Mononuclear cell (primary cell): Measurements from ENCODE around the gene TGFBR2. TPM values are rescaled to one million over a fixed set of nuclear protein-coding genes. Genes with fewer than 3 reads are reported as not detected.
A peak's percentile ranks its signal among the peaks of the same experiment; 100 is the strongest.

ENCODE experiments used
- H3K27me3 ChIP-seq: 2 replicates; pipeline ENCODE4 v1.6.0; 2011; ENCODE audit warnings: low read length, control low read depth; ENCODE audit not compliant: insufficient read depth
- H3K4me1 ChIP-seq: 2 replicates; pipeline ENCODE4 v1.5.1; 2011; ENCODE audit warnings: mild to moderate bottlenecking, low read length, control low read depth; ENCODE audit not compliant: insufficient read depth
- H3K4me3 ChIP-seq: 2 replicates; pipeline ENCODE4 v1.5.1; 2011; ENCODE audit warnings: mild to moderate bottlenecking, low read length, moderate library complexity
- H3K9me3 ChIP-seq: 2 replicates; pipeline ENCODE4 v1.5.1; 2011; ENCODE audit warnings: low read depth, mild to moderate bottlenecking, control low read depth, low read length
- total RNA-seq: library from RNA; depleted of rRNA; stranded (reverse); fragments of >200 nt; gene quantifications from one replicate; pipeline ENCODE4 v1.2.3, GENCODE V29; 2012

Gene TGFBR2
- total RNA-seq, 1 donor, result 209 TPM

- Histone ChIP-seq H3K4me3 (no peak overlapping the region), H3K9me3 (no peaks in the 10 kb centered on the region), H3K4me1 (no peaks in the 10 kb centered on the region), H3K27me3 (no peaks in the 10 kb centered on the region)
These were observed 18.5 kb upstream of the TGFBR2 start for GRCh38 chr3:30587904-30588303.

DNA sequence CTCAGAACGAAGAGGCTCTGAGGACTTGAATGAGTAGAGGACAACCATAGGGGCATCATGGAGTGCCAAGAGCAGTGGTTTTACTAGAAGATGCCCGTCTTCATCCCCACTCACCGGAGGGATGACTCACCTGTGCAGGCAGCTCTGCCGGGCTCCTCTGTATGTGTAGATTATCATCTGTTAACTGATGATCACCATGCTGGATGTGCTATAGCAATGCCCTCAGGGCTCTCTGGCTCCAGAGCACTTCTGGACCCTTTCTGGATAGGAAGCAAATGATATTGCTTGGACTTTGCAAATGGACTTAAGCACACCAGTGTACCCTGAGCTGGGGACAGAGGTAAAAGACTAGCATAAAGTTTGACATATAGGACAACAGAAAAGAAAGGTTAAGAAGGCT is 10.2 kb upstream of the TGFBR2 start:
- H3K4me1 ChIP-seq, result peaks cover 22% of the 10 kb centered on the region
- no peak overlapping the region for H3K4me3 ChIP-seq
- no peaks in the 10 kb centered on the region for H3K9me3 ChIP-seq

GRCh38 chr3:30597131-30597768 is 9.2 kb upstream of the TGFBR2 start:
- no peak overlapping the region for H3K4me3 ChIP-seq
- H3K9me3 ChIP-seq, result no peaks in the 10 kb centered on the region
- H3K4me1 ChIP-seq, result peaks cover 25% of the 10 kb centered on the region
- H3K27me3 ChIP-seq, result no peaks in the 10 kb centered on the region

More for the DNA sequence above, 10.2 kb upstream of the TGFBR2 start:
- H3K27me3 ChIP-seq, result no peaks in the 10 kb centered on the region

- no peaks in the 10 kb centered on the region for H3K9me3 ChIP-seq
- H3K27me3 ChIP-seq, result no peaks in the 10 kb centered on the region
- no peak overlapping the region for H3K4me3 ChIP-seq
- H3K4me1 ChIP-seq, result peaks cover 28% of the 10 kb centered on the region
These were observed 8.6 kb upstream of the TGFBR2 start for GRCh38 chr3:30597769-30598134.

DNA sequence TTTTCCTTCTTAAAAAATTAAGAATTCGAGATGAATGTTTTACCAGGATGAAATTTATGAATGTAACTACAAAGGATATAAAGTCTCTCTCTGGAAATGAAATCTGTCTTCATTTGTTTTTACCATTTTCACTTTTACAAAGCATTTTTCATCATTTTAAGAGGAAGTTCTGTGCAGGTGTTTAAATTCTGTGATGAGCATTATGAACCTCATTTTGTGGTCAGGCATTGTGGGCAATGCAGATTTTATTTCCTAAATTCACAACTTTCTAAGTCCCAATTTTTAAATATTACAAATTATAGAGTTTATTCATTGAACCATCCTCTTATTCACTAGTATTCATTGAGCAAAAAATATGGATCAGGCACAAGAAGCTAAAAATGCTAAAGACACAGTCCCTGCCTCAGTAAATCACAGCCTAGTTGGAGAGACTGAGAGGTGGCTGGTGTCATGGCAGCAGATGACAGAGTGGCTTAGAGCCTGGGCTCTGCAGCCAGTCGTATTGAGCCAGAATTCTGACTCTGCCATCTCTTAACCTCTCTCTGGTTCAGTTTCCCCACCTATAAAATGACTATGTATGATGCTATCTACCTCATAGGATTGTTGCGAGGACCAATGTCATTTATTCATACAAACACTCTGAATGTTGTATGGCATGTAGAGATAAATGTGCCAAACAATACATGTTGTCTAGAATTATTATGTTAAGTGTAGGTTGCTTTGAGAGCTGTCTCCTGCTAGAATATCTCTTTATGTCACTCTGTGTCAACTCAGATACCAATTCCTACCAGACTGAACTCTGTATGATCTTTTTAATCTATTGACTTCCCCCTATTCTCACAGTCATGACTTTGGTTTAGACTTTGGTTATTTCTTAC is 7.5 kb upstream of the TGFBR2 start:
- Histone ChIP-seq H3K4me3 (no peak overlapping the region), H3K9me3 (no peaks in the 10 kb centered on the region), H3K27me3 (no peaks in the 10 kb centered on the region), H3K4me1 (peaks cover 39% of the 10 kb centered on the region)

- H3K4me3 ChIP-seq, result no peak overlapping the region
- H3K9me3 ChIP-seq, result no peaks in the 10 kb centered on the region
- H3K27me3 ChIP-seq, result no peaks in the 10 kb centered on the region
- H3K4me1 ChIP-seq, result peaks cover 52% of the 10 kb centered on the region
These were observed 5.8 kb upstream of the TGFBR2 start for GRCh38 chr3:30600572-30600971.

- peaks cover 53% of the 10 kb centered on the region for H3K4me1 ChIP-seq
- no peak overlapping the region for H3K4me3 ChIP-seq
- H3K27me3 ChIP-seq, result no peaks in the 10 kb centered on the region
- H3K9me3 ChIP-seq, result no peaks in the 10 kb centered on the region
These were observed 3.5 kb upstream of the TGFBR2 start for GRCh38 chr3:30602946-30603345.

DNA sequence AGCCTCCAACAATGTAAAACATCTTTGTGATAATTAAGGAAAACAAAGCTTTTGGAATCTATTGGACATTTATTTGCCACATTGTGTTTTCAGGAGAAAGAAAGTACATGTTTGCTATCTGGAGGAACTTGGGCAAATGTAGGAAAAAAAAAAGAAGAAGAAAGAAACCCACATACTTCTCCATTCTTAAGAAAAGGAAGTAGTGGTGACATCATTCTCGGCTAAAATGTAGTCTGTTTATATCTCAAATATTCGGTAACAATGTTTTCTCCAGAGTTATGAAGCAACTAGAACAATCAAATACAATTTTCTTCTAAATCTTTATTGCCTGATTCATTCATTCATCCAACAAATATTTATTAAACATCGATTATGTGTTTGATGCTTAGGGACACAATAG is 2.3 kb upstream of the TGFBR2 start:
- Histone ChIP-seq H3K27me3 (no peaks in the 10 kb centered on the region), H3K9me3 (no peaks in the 10 kb centered on the region), H3K4me1 (peaks cover 53% of the 10 kb centered on the region), H3K4me3 (no peak overlapping the region)

DNA sequence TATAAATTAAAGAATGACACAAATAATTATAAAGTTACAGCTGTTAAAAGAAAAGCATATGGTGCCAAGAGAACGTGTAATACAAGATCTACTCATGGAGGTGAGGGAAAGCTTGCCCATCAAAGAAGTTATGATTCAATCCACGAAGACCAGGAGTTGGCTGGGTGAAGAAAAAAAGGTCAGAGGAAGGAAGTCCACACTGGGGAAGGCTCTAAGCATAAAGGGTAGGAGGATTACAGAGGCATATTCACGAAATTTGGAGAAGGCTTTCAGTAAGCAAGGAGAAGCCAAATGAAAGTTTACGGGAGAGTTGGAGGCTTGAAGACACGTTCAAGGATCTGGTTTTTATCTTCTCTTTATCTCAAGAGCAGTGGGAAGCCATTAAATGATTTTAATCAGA is 1.8 kb upstream of the TGFBR2 start:
- Histone ChIP-seq H3K27me3 (no peaks in the 10 kb centered on the region), H3K4me1 (peaks cover 54% of the 10 kb centered on the region), H3K9me3 (no peaks in the 10 kb centered on the region), H3K4me3 (no peak overlapping the region)

DNA sequence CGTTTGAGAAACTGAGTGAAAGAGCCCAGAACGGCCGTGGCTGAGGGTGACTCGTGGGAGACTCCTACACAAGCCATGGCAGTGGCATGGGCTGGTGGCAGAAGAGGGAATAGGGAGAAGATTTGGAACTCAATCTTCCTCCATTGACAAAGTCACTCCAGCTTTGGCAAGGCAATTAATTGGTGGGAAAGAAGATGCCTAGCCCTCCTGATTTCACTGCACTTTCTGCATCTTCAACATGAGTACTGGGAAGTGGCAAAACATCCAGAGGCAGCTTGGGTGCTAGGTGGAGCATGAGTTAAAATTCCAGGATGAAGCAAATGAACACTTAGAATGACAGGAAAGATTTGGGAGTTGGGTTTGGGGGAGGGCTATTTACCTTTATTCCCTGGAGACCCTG is 1.4 kb upstream of the TGFBR2 start:
- Histone ChIP-seq H3K4me3 (no peak overlapping the region), H3K9me3 (no peaks in the 10 kb centered on the region), H3K27me3 (no peaks in the 10 kb centered on the region), H3K4me1 (peaks cover 55% of the 10 kb centered on the region)

GRCh38 chr3:30605706-30606300 is 598 bp upstream of the TGFBR2 start:
- Histone ChIP-seq H3K4me3 (peak overlapping the region; percentile 94), H3K27me3 (no peaks in the 10 kb centered on the region), H3K9me3 (no peaks in the 10 kb centered on the region), H3K4me1 (peaks cover 56% of the 10 kb centered on the region)

DNA sequence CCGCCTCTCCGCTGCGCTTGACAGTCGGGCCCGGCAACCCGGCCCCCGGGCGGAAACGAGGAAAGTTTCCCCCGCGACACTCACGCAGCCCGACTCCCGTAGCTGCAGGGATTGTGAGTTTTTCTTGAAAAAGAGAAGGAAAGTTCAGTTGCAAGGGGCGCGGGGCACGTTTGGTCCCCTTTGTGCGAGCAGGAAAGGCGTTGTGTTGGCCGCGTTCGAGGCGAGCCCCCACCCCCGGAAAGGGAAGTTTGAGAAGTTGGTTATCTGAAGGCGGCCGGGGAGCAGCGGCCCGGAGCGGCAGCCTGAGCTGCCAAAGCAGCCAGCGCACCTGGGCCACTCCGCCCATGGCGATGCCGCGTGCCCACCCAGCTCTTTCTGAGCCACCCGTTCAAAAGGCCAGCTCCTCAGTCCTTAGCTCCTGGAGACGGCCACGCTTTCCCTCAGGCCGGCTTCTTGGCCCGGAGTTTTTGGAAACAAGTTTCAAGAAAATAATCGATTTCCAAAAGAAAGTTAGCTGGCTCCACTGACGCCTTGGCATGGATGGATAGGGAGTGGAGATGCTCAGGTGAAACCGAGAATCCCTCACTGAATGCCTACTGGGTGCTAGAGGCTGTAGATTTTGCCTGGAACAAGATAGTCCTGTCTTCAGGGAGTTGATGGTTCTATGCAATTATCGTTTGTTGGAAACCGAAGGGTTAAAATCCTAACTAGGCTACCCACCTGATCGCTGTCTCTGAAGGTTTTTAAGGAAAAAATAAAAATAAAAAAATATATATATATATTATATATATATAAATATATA is 832 bp downstream of the TGFBR2 start:
- H3K4me1 ChIP-seq, result peaks cover 65% of the 10 kb centered on the region
- no peaks in the 10 kb centered on the region for H3K9me3 ChIP-seq
- H3K27me3 ChIP-seq, result no peaks in the 10 kb centered on the region
- peak overlapping the region; percentile 94 for H3K4me3 ChIP-seq

- H3K27me3 ChIP-seq, result no peaks in the 10 kb centered on the region
- H3K4me3 ChIP-seq, result peak overlapping the region; percentile 49
- H3K9me3 ChIP-seq, result no peaks in the 10 kb centered on the region
- H3K4me1 ChIP-seq, result peaks cover 68% of the 10 kb centered on the region
These were observed 2.2 kb downstream of the TGFBR2 start for GRCh38 chr3:30608598-30608947.

- Histone ChIP-seq H3K27me3 (no peaks in the 10 kb centered on the region), H3K4me1 (peaks cover 71% of the 10 kb centered on the region), H3K9me3 (no peaks in the 10 kb centered on the region), H3K4me3 (peak overlapping the region; percentile 18)
These were observed 3.7 kb downstream of the TGFBR2 start for GRCh38 chr3:30609930-30610701.
